CD14-positive monocyte (primary cell): ENCODE data around the gene RAB40A. TPM values are rescaled to one million over a fixed set of nuclear protein-coding genes. Genes with fewer than 3 reads are reported as not detected.

Experiments used
- DNase-seq, 3 donors: peaks; one replicate each; pipeline ENCODE4 v3.0.0-alpha.2; 2011 to 2022
- H2AFZ ChIP-seq: 2 replicates; pipeline ENCODE4 v1.6.0; 2012; ENCODE audit warnings: mild to moderate bottlenecking, low read depth, low read length, inconsistent platforms; ENCODE audit not compliant: insufficient read depth, poor library complexity, severe bottlenecking
- H3K27ac ChIP-seq, 2 donors: 1 replicate in 1 of 2; 2 replicates in 1 of 2; pipeline ENCODE4 v1.5.1; 2012 to 2013; ENCODE audit warnings: low read length in 2 of 2, control low read depth in 1 of 2, inconsistent platforms in 1 of 2, low read depth in 1 of 2, mild to moderate bottlenecking in 1 of 2
- H3K27me3 ChIP-seq, 2 donors: one replicate each; pipeline versions ENCODE4 v1.6.0 to v1.6.1; 2011 to 2013; ENCODE audit warnings: low read length in 2 of 2; ENCODE audit not compliant: control insufficient read depth in 2 of 2, insufficient read depth in 2 of 2
- H3K36me3 ChIP-seq, 2 donors: replicated peaks in 1 of 2; 1 replicate in 1 of 2; 2 replicates in 1 of 2; pipeline versions ENCODE4 v1.5.1 to v1.6.1; 2012 to 2013; ENCODE audit warnings: low read length in 2 of 2, control low read depth in 1 of 2, inconsistent platforms in 1 of 2, mild to moderate bottlenecking in 1 of 2; ENCODE audit not compliant: insufficient read depth in 2 of 2, control insufficient read depth in 1 of 2
- H3K4me1 ChIP-seq, 2 donors: 1 replicate in 1 of 2; 2 replicates in 1 of 2; pipeline versions ENCODE4 v1.5.1 to v1.6.1; 2012 to 2013; ENCODE audit warnings: low read length in 2 of 2, control low read depth in 1 of 2, inconsistent platforms in 1 of 2, mild to moderate bottlenecking in 1 of 2, moderate library complexity in 1 of 2; ENCODE audit not compliant: insufficient read depth in 2 of 2, control insufficient read depth in 1 of 2
- H3K4me2 ChIP-seq: replicated peaks from 2 replicates; pipeline ENCODE3; 2012; ENCODE audit warnings: low read length, moderate library complexity, mild to moderate bottlenecking; ENCODE audit not compliant: poor library complexity, severe bottlenecking; ENCODE audit errors: extremely low read depth
- H3K4me3 ChIP-seq, 3 experiments: fragments of 200-600 bp in 1 of 3; sonication (generic) in 1 of 3; replicated peaks in 1 of 3; 1 replicate in 2 of 3; 2 replicates in 1 of 3; pipeline ENCODE4 v1.5.1; 2011 to 2013; ENCODE audit warnings: low read length in 3 of 3, mild to moderate bottlenecking in 3 of 3, control low read depth in 2 of 3, low read depth in 2 of 3, inconsistent platforms in 1 of 3, moderate library complexity in 1 of 3
- H3K79me2 ChIP-seq: 2 replicates; pipeline ENCODE4 v1.6.0; 2012; ENCODE audit warnings: mild to moderate bottlenecking, control low read depth, inconsistent platforms, low read length, moderate library complexity; ENCODE audit not compliant: insufficient read depth
- H3K9ac ChIP-seq: 2 replicates; pipeline ENCODE4 v1.6.0; 2017; ENCODE audit warnings: low read length, mild to moderate bottlenecking; ENCODE audit not compliant: insufficient read depth, poor library complexity, severe bottlenecking
- H3K9me3 ChIP-seq, 2 donors: replicated peaks in 1 of 2; 1 replicate in 1 of 2; 2 replicates in 1 of 2; pipeline versions ENCODE4 v1.5.1 to v1.6.1; 2012 to 2013; ENCODE audit warnings: low read length in 2 of 2, control low read depth in 1 of 2; ENCODE audit not compliant: control insufficient read depth in 1 of 2, insufficient read depth in 1 of 2
- H4K20me1 ChIP-seq: 2 replicates; pipeline ENCODE4 v1.6.0; 2012; ENCODE audit warnings: mild to moderate bottlenecking, low read length, control low read depth, moderate library complexity; ENCODE audit not compliant: insufficient read depth
- H3K27ac Mint-ChIP-seq, 7 donors: one replicate each; pipeline ENCODE4 v1.8.0; 2020; ENCODE audit warnings: mild to moderate bottlenecking in 7 of 7, mixed read lengths in 7 of 7, moderate library complexity in 6 of 7, inconsistent platforms in 2 of 7
- H3K27me3 Mint-ChIP-seq, 3 donors: one replicate each; pipeline ENCODE4 v1.8.0; 2021 to 2022; ENCODE audit warnings: low read depth in 3 of 3, mild to moderate bottlenecking in 3 of 3, mixed read lengths in 3 of 3, moderate library complexity in 3 of 3, inconsistent platforms in 1 of 3
- H3K36me3 Mint-ChIP-seq, 2 donors: one replicate each; pipeline ENCODE4 v1.8.0; 2020; ENCODE audit warnings: mixed read lengths in 2 of 2, inconsistent platforms in 1 of 2, mild to moderate bottlenecking in 1 of 2
- H3K4me1 Mint-ChIP-seq: one replicate; pipeline ENCODE4 v1.8.0; 2020; ENCODE audit warnings: mild to moderate bottlenecking, mixed read lengths
- H3K4me3 Mint-ChIP-seq, 2 donors: one replicate each; pipeline ENCODE4 v1.8.0; 2020; ENCODE audit warnings: mild to moderate bottlenecking in 2 of 2, mixed read lengths in 2 of 2, moderate library complexity in 1 of 2
- H3K9me3 Mint-ChIP-seq, 7 donors: one replicate each; pipeline ENCODE4 v1.8.0; 2020 to 2022; ENCODE audit warnings: mixed read lengths in 7 of 7, mild to moderate bottlenecking in 6 of 7, moderate library complexity in 6 of 7, inconsistent platforms in 2 of 7
- CTCF ChIP-seq: fragments of 200-600 bp; IDR thresholded peaks from one replicate; pipeline ENCODE4 v1.8.0; 2022; ENCODE audit warnings: antibody characterized with exemption, mild to moderate bottlenecking
- WGBS: methylation state at CpG from one replicate; pipeline ENCODE4 v1.1.5; 2013; ENCODE audit warnings: missing lambda C conversion rate; ENCODE audit not compliant: insufficient coverage; 5-methylcytosine and 5-hydroxymethylcytosine counted together
- intact Hi-C, 2 donors: fragments of 100-400 bp; cut with micrococcal nuclease; formaldehyde crosslinking; loops; one replicate each; pipeline versions ENCODE4 v1.15.0 to v1.15.1; 2023
- polyA plus RNA-seq, 3 donors: library from polyadenylated mRNA; depleted of rRNA in 1 of 3; unstranded in 2 of 3; stranded (reverse) in 1 of 3; fragments of 300-500 nt in 2 of 3; fragments of >200 nt in 1 of 3; fragmentation: Illumina TruSeq in 2 of 3; gene quantifications; 1 replicate in 2 of 3; 2 replicates in 1 of 3; pipeline ENCODE4 v1.2.3, GENCODE V29; 2012 to 2021

RAB40A gene
- polyA plus RNA-seq, 3 donors = not detected

DNA sequence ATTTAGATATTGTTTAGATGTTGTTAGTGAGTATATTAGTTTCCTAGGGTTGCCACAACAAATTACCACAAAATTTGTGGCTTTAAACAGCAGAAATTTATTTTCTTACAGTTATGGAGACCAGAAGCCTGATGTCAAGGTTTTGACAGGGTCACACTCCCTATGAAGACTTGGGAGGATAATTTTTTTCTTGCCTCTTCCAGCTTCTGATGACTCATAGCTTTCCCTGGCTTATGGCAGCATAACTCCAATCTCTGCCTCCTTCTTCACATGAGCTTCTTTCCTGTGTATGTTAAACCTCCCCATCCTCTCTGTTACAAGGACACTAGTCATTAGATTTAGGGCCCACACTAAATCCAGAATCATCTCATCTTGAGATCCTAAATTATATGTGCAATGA lies 20.9 kb upstream of the RAB40A start:
- H4K20me1 ChIP-seq = no peaks in the 10 kb centered on the region
- no peaks in the 10 kb centered on the region for H3K27me3 ChIP-seq
- intact Hi-C loops = no loop called here
- no peaks in the 10 kb centered on the region for H3K79me2 ChIP-seq
- Mint-ChIP-seq H3K36me3 (no peaks in the 10 kb centered on the region), H3K4me1 (no peaks in the 10 kb centered on the region), H3K4me3 (no peak overlapping the region), H3K27ac (no peak overlapping the region), H3K9me3 (peaks cover 0 to 3% (median 0%) of the 10 kb centered on the region in 7 donors), H3K27me3 (peaks cover 0 to 5% (median 0%) of the 10 kb centered on the region in 3 donors)
- H3K27ac ChIP-seq = no peak overlapping the region
- H3K4me1 ChIP-seq = no peaks in the 10 kb centered on the region
- H2AFZ ChIP-seq = no peak overlapping the region
- H3K36me3 ChIP-seq = no peaks in the 10 kb centered on the region
- no peak overlapping the region for H3K4me2 ChIP-seq
- no peaks in the 10 kb centered on the region for H3K9me3 ChIP-seq
- TF ChIP-seq CTCF = no peak
- no peak overlapping the region for H3K4me3 ChIP-seq
- no peak overlapping the region for H3K9ac ChIP-seq
- DNase-seq = no peak

- no peak overlapping the region for H3K4me3 Mint-ChIP-seq
- no peak overlapping the region for H3K27ac ChIP-seq
- no peak overlapping the region for H3K4me2 ChIP-seq
Measured at GRCh38 chrX:103539695-103540094, 20.4 kb upstream of the RAB40A start.

More at GRCh38 chrX:103539695-103540094, 20.4 kb upstream of the RAB40A start:
- intact Hi-C loops = no loop called here
- Mint-ChIP-seq H3K4me1 (no peaks in the 10 kb centered on the region), H3K27me3 (peaks cover 0 to 5% (median 0%) of the 10 kb centered on the region in 3 donors), H3K27ac (no peak overlapping the region), H3K36me3 (no peaks in the 10 kb centered on the region), H3K9me3 (peaks cover 0 to 3% (median 0%) of the 10 kb centered on the region in 7 donors)
- Histone ChIP-seq H4K20me1 (no peaks in the 10 kb centered on the region), H3K9ac (no peak overlapping the region), H3K9me3 (no peaks in the 10 kb centered on the region), H3K36me3 (no peaks in the 10 kb centered on the region), H3K4me3 (no peak overlapping the region), H3K27me3 (no peaks in the 10 kb centered on the region), H3K79me2 (no peaks in the 10 kb centered on the region), H3K4me1 (no peaks in the 10 kb centered on the region), H2AFZ (no peak overlapping the region)
- no peak for DNase-seq
- no CpG with 5 or more reads among the region's 2 CpGs for WGBS
- TF ChIP-seq CTCF = no peak
